Effector memory CD4-positive, alpha-beta T cell (primary cell): ENCODE measurements around the gene GPI.
"Not testable (repeated sequence)": the region's sequence is repeated elsewhere in the genome, so short reads cannot be mapped to it uniquely, and the experiment has no call there.

Experiments
- DNase-seq, 3 donors: peaks; one replicate each; pipeline ENCODE4 v3.0.0-alpha.2; 2020
- H3K27ac ChIP-seq: 2 replicates; pipeline ENCODE4 v1.7.0; 2013; ENCODE audit warnings: mild to moderate bottlenecking, low read length, moderate library complexity; ENCODE audit not compliant: insufficient read depth, poor library complexity, severe bottlenecking
- H3K27me3 ChIP-seq: replicated peaks from 2 replicates; pipeline ENCODE4 v1.7.0; 2013; ENCODE audit warnings: mild to moderate bottlenecking, low read length; ENCODE audit not compliant: insufficient read depth, control insufficient read depth, poor library complexity, severe bottlenecking
- H3K36me3 ChIP-seq: 2 replicates; pipeline ENCODE4 v1.7.0; 2013; ENCODE audit warnings: mild to moderate bottlenecking, low read length, moderate library complexity; ENCODE audit not compliant: control insufficient read depth, insufficient read depth
- H3K4me1 ChIP-seq: 2 replicates; pipeline ENCODE4 v1.7.0; 2013; ENCODE audit warnings: low read length, mild to moderate bottlenecking; ENCODE audit not compliant: control insufficient read depth, insufficient read depth, poor library complexity, severe bottlenecking
- H3K4me3 ChIP-seq: 2 replicates; pipeline ENCODE4 v1.7.0; 2013; ENCODE audit warnings: low read length, low read depth, mild to moderate bottlenecking; ENCODE audit not compliant: insufficient read depth, poor library complexity, severe bottlenecking
- H3K9me3 ChIP-seq: 2 replicates; pipeline ENCODE4 v1.7.0; 2013; ENCODE audit warnings: mild to moderate bottlenecking, low read length, moderate library complexity; ENCODE audit not compliant: control insufficient read depth

The GPI gene

GRCh38 chr19:34325181-34325580, 39.8 kb upstream of the GPI start:
- H3K36me3 ChIP-seq = peaks cover 60% of the 10 kb centered on the region
- no peaks in the 10 kb centered on the region for H3K9me3 ChIP-seq

GRCh38 chr19:34325981-34326787, 38.8 kb upstream of the GPI start:
- no peak overlapping the region for H3K27ac ChIP-seq
- H3K36me3 ChIP-seq = peaks cover 66% of the 10 kb centered on the region
- no peak overlapping the region for H3K4me3 ChIP-seq

More at GRCh38 chr19:34325181-34325580, 39.8 kb upstream of the GPI start:
- Histone ChIP-seq H3K4me1 (no peaks in the 10 kb centered on the region), H3K27me3 (no peaks in the 10 kb centered on the region), H3K4me3 (no peak overlapping the region), H3K27ac (no peak overlapping the region)
- DNase-seq = no peak

GRCh38 chr19:34327851-34328250, 37.1 kb upstream of the GPI start:
- Histone ChIP-seq H3K4me1 (no peaks in the 10 kb centered on the region), H3K36me3 (peaks cover 69% of the 10 kb centered on the region), H3K27ac (no peak overlapping the region), H3K4me3 (no peak overlapping the region), H3K27me3 (no peaks in the 10 kb centered on the region), H3K9me3 (no peaks in the 10 kb centered on the region)
- no peak for DNase-seq

More at GRCh38 chr19:34325981-34326787, 38.8 kb upstream of the GPI start:
- Histone ChIP-seq H3K4me1 (no peaks in the 10 kb centered on the region), H3K9me3 (no peaks in the 10 kb centered on the region), H3K27me3 (no peaks in the 10 kb centered on the region)
- DNase-seq = no peak

- no peak for DNase-seq
- no peaks in the 10 kb centered on the region for H3K27me3 ChIP-seq
- no peak overlapping the region for H3K4me3 ChIP-seq
- no peak overlapping the region for H3K27ac ChIP-seq
- peaks cover 66% of the 10 kb centered on the region for H3K36me3 ChIP-seq
- no peaks in the 10 kb centered on the region for H3K9me3 ChIP-seq
- no peaks in the 10 kb centered on the region for H3K4me1 ChIP-seq
These were observed 36.0 kb upstream of the GPI start for GRCh38 chr19:34328982-34329381.

- Histone ChIP-seq H3K27ac (no peak overlapping the region), H3K36me3 (peaks cover 62% of the 10 kb centered on the region), H3K4me3 (no peak overlapping the region), H3K4me1 (no peaks in the 10 kb centered on the region), H3K9me3 (no peaks in the 10 kb centered on the region), H3K27me3 (no peaks in the 10 kb centered on the region)
- no peak for DNase-seq
These were observed 34.9 kb upstream of the GPI start for GRCh38 chr19:34330116-34330515.

- not testable (repeated sequence) for H3K4me1 ChIP-seq, H3K27me3 ChIP-seq, DNase-seq, H3K4me3 ChIP-seq, H3K27ac ChIP-seq, H3K9me3 ChIP-seq
- H3K36me3 ChIP-seq = peaks cover 57% of the 10 kb centered on the region
These were observed 34.4 kb upstream of the GPI start for GRCh38 chr19:34330596-34330995.

GRCh38 chr19:34331596-34331995, 33.4 kb upstream of the GPI start:
- not testable (repeated sequence) for DNase-seq, H3K27ac ChIP-seq, H3K27me3 ChIP-seq, H3K4me3 ChIP-seq, H3K4me1 ChIP-seq, H3K9me3 ChIP-seq
- H3K36me3 ChIP-seq = peaks cover 48% of the 10 kb centered on the region

GRCh38 chr19:34332027-34332760, 32.8 kb upstream of the GPI start:
- no peaks in the 10 kb centered on the region for H3K9me3 ChIP-seq
- no peaks in the 10 kb centered on the region for H3K27me3 ChIP-seq
- H3K36me3 ChIP-seq = peaks cover 48% of the 10 kb centered on the region
- H3K4me1 ChIP-seq = peaks cover 2% of the 10 kb centered on the region
- no peak overlapping the region for H3K27ac ChIP-seq
- DNase-seq = no peak
- H3K4me3 ChIP-seq = no peak overlapping the region

- Histone ChIP-seq H3K4me1 (peaks cover 2% of the 10 kb centered on the region), H3K4me3 (no peak overlapping the region), H3K27ac (no peak overlapping the region), H3K9me3 (no peaks in the 10 kb centered on the region), H3K27me3 (no peaks in the 10 kb centered on the region), H3K36me3 (peaks cover 52% of the 10 kb centered on the region)
- DNase-seq = no peak
These were observed 29.1 kb upstream of the GPI start for GRCh38 chr19:34335914-34336313.

- H3K27me3 ChIP-seq = no peaks in the 10 kb centered on the region
- H3K27ac ChIP-seq = no peak overlapping the region
- peak in 2 of 3 donors; percentile 14 to 27 for DNase-seq
- no peaks in the 10 kb centered on the region for H3K9me3 ChIP-seq
- peaks cover 2% of the 10 kb centered on the region for H3K4me1 ChIP-seq
- no peak overlapping the region for H3K4me3 ChIP-seq
- peaks cover 53% of the 10 kb centered on the region for H3K36me3 ChIP-seq
These were observed 28.2 kb upstream of the GPI start for GRCh38 chr19:34336781-34337271.
